PC-3 (cell line): ENCODE measurements around the gene OR2A25. TPM values are rescaled to one million over a fixed set of nuclear protein-coding genes. Genes with fewer than 3 reads are reported as not detected.

ENCODE experiments used
- ATAC-seq: fragments of 200-7000 bp; cut with Tn5 transposase; 2 replicates; pipeline ENCODE4 v1.9.1; 2020; ENCODE audit warnings: mild to moderate bottlenecking, moderate library complexity
- BruUV-seq: library from RNA; stranded (reverse); fragments of 400-500 nt; replicated peaks from 2 replicates; lab custom pipeline; 2021; lab: Mats Ljungman, UMichigan
- CTCF ChIA-PET: fragments of 300-600 bp; sonication (Branson Sonifier 250); formaldehyde crosslinking; loops from one replicate; lab custom pipeline; 2022; ENCODE audit warnings: antibody characterized with exemption; lab: Charles Lee
- POLR2A ChIA-PET: fragments of 300-600 bp; sonication (Branson Sonifier 250); formaldehyde crosslinking; loops from one replicate; lab custom pipeline; 2022; ENCODE audit warnings: antibody characterized with exemption; ENCODE audit not compliant: unreplicated experiment; lab: Charles Lee
- DNase-seq: peaks from one replicate; pipeline ENCODE4 v3.0.0-alpha.2; 2015
- H2AFZ ChIP-seq: fragments of 300-600 bp; sonication (generic); 2 replicates; pipeline ENCODE4 v1.6.0; 2016; ENCODE audit warnings: antibody characterized with exemption, low read length
- H3F3A ChIP-seq: fragments of 300-600 bp; sonication (generic); one replicate; pipeline ENCODE4 v1.6.0; 2017; ENCODE audit warnings: antibody characterized with exemption, low read length, control low read depth, mild to moderate bottlenecking; ENCODE audit not compliant: unreplicated experiment
- H3K27ac ChIP-seq: fragments of 300-600 bp; sonication (generic); 2 replicates; pipeline ENCODE4 v1.5.1; 2016; ENCODE audit warnings: mild to moderate bottlenecking, low read length
- H3K27me3 ChIP-seq: fragments of 300-600 bp; sonication (generic); 2 replicates; pipeline ENCODE4 v1.6.1; 2016; ENCODE audit warnings: low read length, mixed read lengths
- H3K36me3 ChIP-seq: fragments of 300-600 bp; sonication (generic); 2 replicates; pipeline ENCODE4 v1.6.1; 2016; ENCODE audit warnings: low read depth, mixed run types, low read length, mixed read lengths
- H3K4me1 ChIP-seq: fragments of 300-600 bp; sonication (generic); 2 replicates; pipeline ENCODE4 v1.5.1; 2016; ENCODE audit warnings: low read length; ENCODE audit not compliant: insufficient read depth
- H3K4me2 ChIP-seq: fragments of 300-600 bp; sonication (generic); 2 replicates; pipeline ENCODE4 v1.6.0; 2016; ENCODE audit warnings: low read length
- H3K4me3 ChIP-seq: fragments of 300-600 bp; sonication (generic); 2 replicates; pipeline ENCODE4 v1.5.1; 2016; ENCODE audit warnings: mild to moderate bottlenecking, low read length, mixed read lengths
- H3K79me2 ChIP-seq: fragments of 300-600 bp; sonication (generic); 2 replicates; pipeline ENCODE4 v1.6.1; 2017; ENCODE audit warnings: low read length, mixed read lengths
- H3K9ac ChIP-seq: fragments of 300-600 bp; sonication (generic); 2 replicates; pipeline ENCODE4 v1.6.0; 2016; ENCODE audit warnings: mild to moderate bottlenecking, low read length
- H3K9me2 ChIP-seq: fragments of 300-600 bp; sonication (generic); replicated peaks from 2 replicates; pipeline ENCODE4 v1.6.1; 2016; ENCODE audit warnings: mixed run types, low read length, mixed read lengths
- H3K9me3 ChIP-seq: fragments of 300-600 bp; sonication (generic); 2 replicates; pipeline ENCODE4 v1.6.1; 2016; ENCODE audit warnings: low read length, mixed read lengths
- H4K20me1 ChIP-seq: fragments of 300-600 bp; sonication (generic); 2 replicates; pipeline ENCODE4 v1.6.1; 2016; ENCODE audit warnings: low read length, mixed read lengths
- EZH2 ChIP-seq: fragments of 300-600 bp; sonication (generic); IDR thresholded peaks from one replicate; pipeline ENCODE4 v1.6.1; 2017; ENCODE audit warnings: antibody characterized with exemption, mild to moderate bottlenecking, low read length; ENCODE audit not compliant: unreplicated experiment
- EZH2phosphoT487 ChIP-seq: fragments of 300-600 bp; sonication (generic); IDR thresholded peaks from 2 replicates; pipeline ENCODE4 v1.6.1; 2018; ENCODE audit warnings: mild to moderate bottlenecking, antibody characterized with exemption, low read length, borderline replicate concordance
- intact Hi-C: fragments of 100-400 bp; cut with micrococcal nuclease; formaldehyde crosslinking; loops from 2 replicates; pipeline ENCODE4 v1.9.0; 2023
- total RNA-seq: library from RNA; depleted of rRNA; stranded (reverse); fragments of >200 nt; gene quantifications from 2 replicates; pipeline ENCODE4 v1.2.3, GENCODE V29; 2014
- TF ChIP-seq, protein P1 (sequence below): fragments of 300-600 bp; sonication (generic); conservative IDR thresholded peaks from 2 replicates; pipeline ENCODE4 v1.5.1; 2017; ENCODE audit warnings: antibody characterized with exemption, low read depth, mild to moderate bottlenecking, low read length

The OR2A25 gene
- total RNA-seq, 1 experiment from 2014 or later: not detected

DNA sequence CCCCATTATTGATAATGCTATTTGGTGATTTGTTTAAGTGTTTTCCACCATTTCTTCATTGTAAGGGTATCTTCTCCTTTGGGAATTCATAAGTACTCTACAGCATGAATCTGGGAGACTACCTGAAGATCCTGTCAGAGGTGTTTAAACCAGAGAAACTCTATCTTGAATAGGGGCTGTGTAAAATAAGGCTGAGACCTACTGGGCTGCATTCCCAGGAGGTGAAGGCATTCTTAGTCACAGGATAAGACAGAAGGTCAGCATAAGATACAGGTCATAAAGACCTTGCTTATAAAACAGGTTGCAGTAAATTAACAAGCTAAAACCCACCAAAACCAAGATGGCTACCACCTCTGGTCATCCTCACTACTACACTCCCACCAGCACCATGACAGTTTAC, 34.2 kb upstream of the OR2A25 start:
- DNase-seq (peak; percentile 57), ATAC-seq (peak; percentile 65)
- ChIA-PET CTCF (interaction anchor here (1.4 kb wide), 1 partner anchor 93 kb away, joined by 6 read pairs; no protein-coding TSS in a partner anchor), POLR2A (no interaction called here)
- Histone ChIP-seq H3K9me3 (no peaks in the 10 kb centered on the region), H3K4me3 (no peak overlapping the region), H2AFZ (no peak overlapping the region; the same call in 1 of the 2 replicates), H3K4me1 (peaks cover 41% of the 10 kb centered on the region), H3K9ac (no peak overlapping the region), H3K27ac (peak overlapping the region; percentile 47), H3K4me2 (peak overlapping the region; percentile 23; the same call in 1 of the 2 replicates), H3K9me2 (no peaks in the 10 kb centered on the region), H3K36me3 (no peaks in the 10 kb centered on the region), H3K79me2 (no peaks in the 10 kb centered on the region), H3K27me3 (no peaks in the 10 kb centered on the region), H4K20me1 (no peaks in the 10 kb centered on the region), H3F3A (no peaks in the 10 kb centered on the region)
- BruUV-seq: no TSS peak
- intact Hi-C loops: no loop called here
- TF ChIP-seq EZH2: no peak
- TF ChIP-seq, protein P1, sequence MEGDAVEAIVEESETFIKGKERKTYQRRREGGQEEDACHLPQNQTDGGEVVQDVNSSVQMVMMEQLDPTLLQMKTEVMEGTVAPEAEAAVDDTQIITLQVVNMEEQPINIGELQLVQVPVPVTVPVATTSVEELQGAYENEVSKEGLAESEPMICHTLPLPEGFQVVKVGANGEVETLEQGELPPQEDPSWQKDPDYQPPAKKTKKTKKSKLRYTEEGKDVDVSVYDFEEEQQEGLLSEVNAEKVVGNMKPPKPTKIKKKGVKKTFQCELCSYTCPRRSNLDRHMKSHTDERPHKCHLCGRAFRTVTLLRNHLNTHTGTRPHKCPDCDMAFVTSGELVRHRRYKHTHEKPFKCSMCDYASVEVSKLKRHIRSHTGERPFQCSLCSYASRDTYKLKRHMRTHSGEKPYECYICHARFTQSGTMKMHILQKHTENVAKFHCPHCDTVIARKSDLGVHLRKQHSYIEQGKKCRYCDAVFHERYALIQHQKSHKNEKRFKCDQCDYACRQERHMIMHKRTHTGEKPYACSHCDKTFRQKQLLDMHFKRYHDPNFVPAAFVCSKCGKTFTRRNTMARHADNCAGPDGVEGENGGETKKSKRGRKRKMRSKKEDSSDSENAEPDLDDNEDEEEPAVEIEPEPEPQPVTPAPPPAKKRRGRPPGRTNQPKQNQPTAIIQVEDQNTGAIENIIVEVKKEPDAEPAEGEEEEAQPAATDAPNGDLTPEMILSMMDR: no peak
- TF ChIP-seq EZH2phosphoT487: no peak

DNA sequence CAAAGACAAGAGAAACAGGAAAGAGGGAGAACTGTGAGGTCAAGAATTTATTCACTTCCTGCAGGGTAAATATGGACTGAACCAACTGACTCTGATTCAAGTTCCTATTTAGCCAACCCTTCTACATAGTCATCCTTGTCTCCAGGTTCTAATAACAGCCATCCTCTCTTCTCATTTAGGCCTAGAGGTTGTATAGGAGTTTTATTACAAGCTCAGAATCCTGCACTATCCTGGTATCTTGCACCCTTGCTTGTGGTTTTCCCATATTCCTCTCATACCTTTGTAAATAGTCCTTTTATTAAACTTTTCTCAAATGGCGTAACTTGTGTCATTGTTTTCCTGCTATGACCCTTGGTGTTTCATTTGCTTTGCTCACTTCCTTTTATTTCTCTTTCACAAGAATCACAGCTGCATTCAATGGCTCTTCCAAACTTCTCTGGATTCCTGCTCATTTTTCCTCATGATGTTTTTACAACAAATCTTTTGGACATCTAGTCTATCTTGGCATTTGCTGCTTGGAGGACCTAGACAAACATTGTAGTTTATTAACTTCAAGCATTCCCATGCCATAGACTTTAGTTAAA, 33.2 kb upstream of the OR2A25 start:
- no peaks in the 10 kb centered on the region for H4K20me1 ChIP-seq
- no peaks in the 10 kb centered on the region for H3K9me3 ChIP-seq
- H3K4me1 ChIP-seq: peaks cover 41% of the 10 kb centered on the region
- peak overlapping the region; percentile 23; the same call in 1 of the 2 replicates for H3K4me2 ChIP-seq
- CTCF ChIA-PET: no interaction called here
- intact Hi-C loops: no loop called here
- H3K9ac ChIP-seq: no peak overlapping the region
- no peak for TF ChIP-seq EZH2phosphoT487
- TF ChIP-seq, protein P1: no peak
- TF ChIP-seq EZH2: no peak
- BruUV-seq: no TSS peak
- H3K27me3 ChIP-seq: no peaks in the 10 kb centered on the region
- no peak overlapping the region for H2AFZ ChIP-seq
- ATAC-seq (no peak), DNase-seq (no peak)
- no peak overlapping the region for H3K4me3 ChIP-seq
- H3F3A ChIP-seq: no peaks in the 10 kb centered on the region
- no peaks in the 10 kb centered on the region for H3K9me2 ChIP-seq
- H3K36me3 ChIP-seq: no peaks in the 10 kb centered on the region
- no peaks in the 10 kb centered on the region for H3K79me2 ChIP-seq
- H3K27ac ChIP-seq: peak overlapping the region; percentile 47; the same call in 1 of the 2 replicates
- POLR2A ChIA-PET: no interaction called here

DNA sequence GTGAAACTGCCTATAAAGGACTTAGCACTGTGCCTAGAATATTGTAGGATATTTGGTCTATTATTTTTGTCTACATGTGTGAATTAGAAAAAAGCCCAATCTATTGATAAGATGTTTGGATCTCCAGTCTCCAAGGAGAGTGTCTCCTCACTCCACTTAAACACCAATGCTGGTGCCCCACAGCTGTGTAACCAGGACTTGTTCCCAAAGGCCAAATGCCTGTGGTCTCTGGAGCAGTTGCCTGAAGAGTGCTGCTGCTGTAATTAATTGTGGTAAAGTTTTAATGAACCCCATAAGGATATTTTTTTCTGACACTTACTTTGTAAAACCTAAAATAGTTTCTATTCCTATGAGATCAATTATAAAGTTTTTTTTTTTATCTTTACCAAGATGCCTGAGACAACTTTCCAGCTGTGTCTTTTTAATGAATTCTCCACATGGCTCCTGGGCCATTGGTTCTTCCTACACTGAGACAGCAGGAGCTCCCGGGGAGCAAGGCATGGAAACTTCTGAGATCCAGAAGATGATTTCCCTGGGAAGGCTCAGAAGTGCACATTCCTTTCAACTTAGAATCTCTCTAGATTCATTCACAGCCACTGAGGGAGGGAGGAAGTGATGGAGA, 32.1 kb upstream of the OR2A25 start:
- Histone ChIP-seq H2AFZ (no peak overlapping the region), H3K27me3 (no peaks in the 10 kb centered on the region), H3K4me2 (no peak overlapping the region), H4K20me1 (no peaks in the 10 kb centered on the region), H3F3A (no peaks in the 10 kb centered on the region), H3K9me3 (no peaks in the 10 kb centered on the region), H3K9me2 (no peaks in the 10 kb centered on the region), H3K36me3 (no peaks in the 10 kb centered on the region), H3K27ac (no peak overlapping the region), H3K79me2 (no peaks in the 10 kb centered on the region), H3K9ac (no peak overlapping the region), H3K4me1 (peaks cover 36% of the 10 kb centered on the region), H3K4me3 (no peak overlapping the region)
- ChIA-PET CTCF (no interaction called here), POLR2A (no interaction called here)
- ATAC-seq: no peak
- DNase-seq: no peak
- no TSS peak for BruUV-seq
- TF ChIP-seq EZH2phosphoT487 (no peak), EZH2 (no peak)
- TF ChIP-seq, protein P1: no peak
- intact Hi-C loops: no loop called here
